AG09319 (cell line): ENCODE measurements around the gene PSMG4.
A peak's percentile ranks its signal among the peaks of the same experiment; 100 is the strongest.

Experiments
- DNase-seq: peaks from one replicate; pipeline ENCODE4 v3.0.0-alpha.2; 2010; ENCODE audit warnings: low read depth; ENCODE audit errors: extremely low read depth
- CTCF ChIP-seq: IDR thresholded peaks from 2 replicates; pipeline ENCODE4 v1.5.1; 2011; ENCODE audit warnings: low read depth, mild to moderate bottlenecking, inconsistent platforms, low read length, moderate library complexity

The PSMG4 gene

GRCh38 chr6:3247255-3248146, 11.2 kb upstream of the PSMG4 start:
- no peak for TF ChIP-seq CTCF
- DNase-seq, result peak; percentile 41

GRCh38 chr6:3249821-3250220, 8.9 kb upstream of the PSMG4 start:
- no peak for TF ChIP-seq CTCF
- no peak for DNase-seq

- no peak for TF ChIP-seq CTCF
These were observed 8.5 kb upstream of the PSMG4 start for GRCh38 chr6:3250231-3250675.

GRCh38 chr6:3251462-3252314, 7.1 kb upstream of the PSMG4 start:
- peak; percentile 99 for TF ChIP-seq CTCF
- peak; percentile 61 for DNase-seq

More at GRCh38 chr6:3250231-3250675, 8.5 kb upstream of the PSMG4 start:
- no peak for DNase-seq

- no peak for DNase-seq
These were observed 6.4 kb upstream of the PSMG4 start for GRCh38 chr6:3252369-3252768.

GRCh38 chr6:3252861-3253596, 5.7 kb upstream of the PSMG4 start:
- no peak for DNase-seq

More at GRCh38 chr6:3252369-3252768, 6.4 kb upstream of the PSMG4 start:
- TF ChIP-seq CTCF, result no peak

More at GRCh38 chr6:3252861-3253596, 5.7 kb upstream of the PSMG4 start:
- no peak for TF ChIP-seq CTCF
